Epithelial cell of esophagus (primary cell): ENCODE data around the gene AFAP1L1.
A peak's percentile ranks its signal among the peaks of the same experiment; 100 is the strongest.

Source experiments
- DNase-seq: peaks from one replicate; pipeline ENCODE4 v3.0.0; 2010; ENCODE audit warnings: low read depth
- H3K4me3 ChIP-seq: 2 replicates; pipeline ENCODE4 v1.5.1; 2011; ENCODE audit warnings: mild to moderate bottlenecking, low read length, control low read depth
- TF ChIP-seq, protein P1 (sequence below): IDR thresholded peaks from 2 replicates; pipeline ENCODE4 v1.5.1; 2011; ENCODE audit warnings: low read depth, mild to moderate bottlenecking, low read length, control low read depth, inconsistent platforms; ENCODE audit not compliant: insufficient read depth; ENCODE audit errors: missing control alignments

Gene AFAP1L1

DNA sequence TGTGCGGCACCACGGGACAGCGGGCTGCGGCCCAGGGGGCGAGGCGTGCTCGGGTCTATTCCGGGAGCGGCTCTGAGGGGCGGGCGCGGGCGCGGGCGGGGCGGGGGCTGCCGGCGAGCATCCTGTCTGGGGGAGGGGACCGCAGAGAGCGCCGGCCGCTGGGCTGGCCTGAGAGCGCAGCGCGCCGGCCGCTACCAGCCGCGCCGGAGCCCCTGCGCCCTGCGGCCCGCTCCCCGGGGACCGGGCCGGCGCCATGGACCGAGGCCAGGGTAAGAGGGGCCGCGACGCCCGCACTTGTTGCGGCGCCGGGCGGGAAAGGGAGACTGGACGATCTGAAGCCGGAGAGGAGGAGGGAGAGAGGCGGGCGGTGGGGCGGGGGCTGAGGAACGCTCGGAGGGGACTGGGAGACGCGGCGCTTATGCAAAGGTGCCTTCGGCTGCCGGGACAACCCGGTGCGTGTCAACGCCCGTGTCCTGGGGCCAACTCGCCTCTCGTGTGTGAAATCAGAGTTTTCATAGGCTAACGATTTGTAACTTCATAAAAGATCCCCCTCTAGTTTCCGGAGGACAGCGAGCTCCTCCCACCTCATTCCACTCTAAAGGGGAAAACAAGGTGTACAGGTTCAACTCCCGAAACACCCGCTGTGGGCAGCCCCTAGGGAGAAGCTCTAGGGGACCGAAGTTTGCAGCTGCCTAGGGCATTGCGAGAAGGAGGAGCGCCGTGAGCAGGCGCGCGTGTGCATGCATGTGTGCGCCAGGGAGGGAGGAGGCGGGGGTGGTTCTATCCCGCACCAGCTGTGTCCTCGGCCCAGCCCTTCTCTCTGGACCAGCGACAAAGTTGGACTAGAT, at the start of gene AFAP1L1:
AFAP1L1 (plus strand) TSS at position 144 of the 848 bp plus-strand sequence; CDS start at position 254, 110 bp downstream.
- peak; percentile 63 for DNase-seq
- peak within 1 kb of the TSS; percentile 63 for H3K4me3 ChIP-seq
- TF ChIP-seq, protein P1, sequence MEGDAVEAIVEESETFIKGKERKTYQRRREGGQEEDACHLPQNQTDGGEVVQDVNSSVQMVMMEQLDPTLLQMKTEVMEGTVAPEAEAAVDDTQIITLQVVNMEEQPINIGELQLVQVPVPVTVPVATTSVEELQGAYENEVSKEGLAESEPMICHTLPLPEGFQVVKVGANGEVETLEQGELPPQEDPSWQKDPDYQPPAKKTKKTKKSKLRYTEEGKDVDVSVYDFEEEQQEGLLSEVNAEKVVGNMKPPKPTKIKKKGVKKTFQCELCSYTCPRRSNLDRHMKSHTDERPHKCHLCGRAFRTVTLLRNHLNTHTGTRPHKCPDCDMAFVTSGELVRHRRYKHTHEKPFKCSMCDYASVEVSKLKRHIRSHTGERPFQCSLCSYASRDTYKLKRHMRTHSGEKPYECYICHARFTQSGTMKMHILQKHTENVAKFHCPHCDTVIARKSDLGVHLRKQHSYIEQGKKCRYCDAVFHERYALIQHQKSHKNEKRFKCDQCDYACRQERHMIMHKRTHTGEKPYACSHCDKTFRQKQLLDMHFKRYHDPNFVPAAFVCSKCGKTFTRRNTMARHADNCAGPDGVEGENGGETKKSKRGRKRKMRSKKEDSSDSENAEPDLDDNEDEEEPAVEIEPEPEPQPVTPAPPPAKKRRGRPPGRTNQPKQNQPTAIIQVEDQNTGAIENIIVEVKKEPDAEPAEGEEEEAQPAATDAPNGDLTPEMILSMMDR: no peak

GRCh38 chr5:149223081-149223848, 48.4 kb upstream of the AFAP1L1 start:
- TF ChIP-seq, protein P1: no peak
- DNase-seq: no peak
- H3K4me3 ChIP-seq: no peak overlapping the region

DNA sequence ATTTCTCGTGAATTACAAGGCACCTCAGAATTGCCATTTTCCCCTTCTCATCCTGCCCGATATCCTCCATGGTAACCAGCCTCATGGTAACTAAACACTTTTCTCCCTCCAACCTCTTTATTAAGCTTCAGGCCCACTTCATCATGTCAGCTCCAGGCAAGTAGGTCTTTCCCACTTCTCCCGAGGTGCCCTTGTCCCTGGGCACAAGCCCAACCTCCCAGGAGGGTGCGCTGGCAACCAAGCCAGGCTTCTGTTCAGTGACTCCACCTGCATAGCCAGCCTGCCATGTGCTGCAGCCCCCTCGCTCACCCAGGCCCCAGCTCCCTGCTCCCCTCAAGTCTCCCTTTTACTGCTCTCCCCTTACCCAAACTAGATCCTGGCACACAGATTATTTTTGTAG, 47.4 kb upstream of the AFAP1L1 start:
- no peak overlapping the region for H3K4me3 ChIP-seq
- DNase-seq: no peak
- TF ChIP-seq, protein P1: no peak

- no peak overlapping the region for H3K4me3 ChIP-seq
Observed at GRCh38 chr5:149227168-149227826, 44.4 kb upstream of the AFAP1L1 start.

GRCh38 chr5:149228618-149229297, 42.9 kb upstream of the AFAP1L1 start:
- H3K4me3 ChIP-seq: no peak overlapping the region
- peak; percentile 87 for DNase-seq
- TF ChIP-seq, protein P1: peak; percentile 87

More at GRCh38 chr5:149227168-149227826, 44.4 kb upstream of the AFAP1L1 start:
- peak; percentile 50 for DNase-seq
- TF ChIP-seq, protein P1: no peak

GRCh38 chr5:149229298-149229937, 42.2 kb upstream of the AFAP1L1 start:
- TF ChIP-seq, protein P1: no peak
- no peak for DNase-seq
- no peak overlapping the region for H3K4me3 ChIP-seq
